Nephron (organoid): ENCODE results near the gene PPM1N.
"Not testable (repeated sequence)": the region's sequence is repeated elsewhere in the genome, so short reads cannot be mapped to it uniquely, and the experiment has no call there.

Source experiments
- H3K27ac Mint-ChIP-seq, 3 experiments: 2 replicates each; pipeline ENCODE4 v1.8.0; 2020; ENCODE audit warnings: mixed read lengths in 3 of 3, mild to moderate bottlenecking in 2 of 3, moderate library complexity in 1 of 3
- H3K27me3 Mint-ChIP-seq: 2 replicates; pipeline ENCODE4 v1.8.0; 2021; ENCODE audit warnings: low read depth, mild to moderate bottlenecking, moderate library complexity, mixed read lengths
- H3K36me3 Mint-ChIP-seq: 2 replicates; pipeline ENCODE4 v1.8.0; 2020; ENCODE audit warnings: low read depth, mixed read lengths
- H3K4me1 Mint-ChIP-seq: 2 replicates; pipeline ENCODE4 v1.8.0; 2020; ENCODE audit warnings: mixed read lengths
- H3K4me3 Mint-ChIP-seq, 3 experiments: 2 replicates each; pipeline ENCODE4 v1.8.0; 2020; ENCODE audit warnings: mild to moderate bottlenecking in 3 of 3, mixed read lengths in 3 of 3, moderate library complexity in 2 of 3
- H3K9me3 Mint-ChIP-seq: 2 replicates; pipeline ENCODE4 v1.8.0; 2020; ENCODE audit warnings: mixed read lengths
- CTCF ChIP-seq, 3 experiments: fragments of 200-600 bp; sonication (generic); IDR thresholded peaks; one replicate each; pipeline ENCODE4 v1.5.0; 2021; ENCODE audit warnings: antibody characterized with exemption in 3 of 3; ENCODE audit not compliant: unreplicated experiment in 3 of 3

The PPM1N gene

GRCh38 chr19:45506989-45507871 lies 9.0 kb downstream of the PPM1N start, which contains the start of gene VASP:
TSS of gene VASP (plus strand) at chr19:45507479. CDS start at chr19:45507772, 293 bp downstream.
- Mint-ChIP-seq H3K4me3 (peak within 1 kb of the TSS; percentile 97 to 100 (median 97)), H3K4me1 (peaks cover 15% of the 10 kb centered on the region), H3K27me3 (peaks cover 7% of the 10 kb centered on the region), H3K9me3 (no peaks in the 10 kb centered on the region), H3K27ac (peak within 1 kb of the TSS; percentile 79 to 97 (median 86)), H3K36me3 (no peaks in the 10 kb centered on the region)
- TF ChIP-seq CTCF (IDR thresholded peaks at IDR 0.05; ENCODE audit: unreplicated experiment in 3 of 3), result no peak

- peaks cover 3% of the 10 kb centered on the region for H3K27me3 Mint-ChIP-seq
- peak overlapping the region; percentile 92 to 97 (median 96) for H3K4me3 Mint-ChIP-seq
- H3K9me3 Mint-ChIP-seq, result no peaks in the 10 kb centered on the region
- TF ChIP-seq CTCF (IDR thresholded peaks at IDR 0.05; ENCODE audit: unreplicated experiment in 3 of 3), result no peak
- H3K27ac Mint-ChIP-seq, result no peak overlapping the region
- peaks cover 15% of the 10 kb centered on the region for H3K4me1 Mint-ChIP-seq
- no peaks in the 10 kb centered on the region for H3K36me3 Mint-ChIP-seq
Measured at GRCh38 chr19:45507872-45508416, 9.7 kb downstream of the PPM1N start.

GRCh38 chr19:45508417-45508860 lies 10.2 kb downstream of the PPM1N start:
- Mint-ChIP-seq H3K27me3 (peaks cover 3% of the 10 kb centered on the region), H3K9me3 (no peaks in the 10 kb centered on the region), H3K4me3 (peak overlapping the region; percentile 92 to 97 (median 96))

GRCh38 chr19:45508861-45509691 lies 10.8 kb downstream of the PPM1N start:
- no peaks in the 10 kb centered on the region for H3K36me3 Mint-ChIP-seq
- H3K4me3 Mint-ChIP-seq, result peak overlapping the region; percentile 92 to 97 (median 96)
- TF ChIP-seq CTCF (IDR thresholded peaks at IDR 0.05; ENCODE audit: unreplicated experiment in 3 of 3), result no peak
- H3K4me1 Mint-ChIP-seq, result peaks cover 21% of the 10 kb centered on the region
- H3K27me3 Mint-ChIP-seq, result peaks cover 3% of the 10 kb centered on the region
- no peaks in the 10 kb centered on the region for H3K9me3 Mint-ChIP-seq
- H3K27ac Mint-ChIP-seq, result peak overlapping the region; percentile 77 to 92 (median 89)

More at GRCh38 chr19:45508417-45508860, 10.2 kb downstream of the PPM1N start:
- Mint-ChIP-seq H3K4me1 (peaks cover 15% of the 10 kb centered on the region), H3K27ac (no peak overlapping the region), H3K36me3 (no peaks in the 10 kb centered on the region)
- TF ChIP-seq CTCF (IDR thresholded peaks at IDR 0.05; ENCODE audit: unreplicated experiment in 3 of 3), result no peak

- H3K9me3 Mint-ChIP-seq, result no peaks in the 10 kb centered on the region
- peak overlapping the region; percentile 92 to 97 (median 96) for H3K4me3 Mint-ChIP-seq
- H3K27ac Mint-ChIP-seq, result peak overlapping the region; percentile 12 to 77 (median 55)
- H3K36me3 Mint-ChIP-seq, result no peaks in the 10 kb centered on the region
- peaks cover 3% of the 10 kb centered on the region for H3K27me3 Mint-ChIP-seq
- TF ChIP-seq CTCF (IDR thresholded peaks at IDR 0.05; ENCODE audit: unreplicated experiment in 3 of 3), result no peak
- peaks cover 22% of the 10 kb centered on the region for H3K4me1 Mint-ChIP-seq
Measured at GRCh38 chr19:45509692-45510015, 11.4 kb downstream of the PPM1N start.

GRCh38 chr19:45510352-45510751 lies 12.1 kb downstream of the PPM1N start:
- not testable (repeated sequence) for H3K27me3 Mint-ChIP-seq, H3K36me3 Mint-ChIP-seq, H3K9me3 Mint-ChIP-seq
- peaks cover 22% of the 10 kb centered on the region for H3K4me1 Mint-ChIP-seq
- H3K27ac Mint-ChIP-seq, result peak overlapping the region in 2 of 3 experiments; percentile 55 to 77
- peak overlapping the region; percentile 92 to 97 (median 96) for H3K4me3 Mint-ChIP-seq
